GM10847 (cell line): ENCODE results near the gene PDE6G.

Experiments
- POLR2A ChIP-seq: IDR thresholded peaks from 2 replicates; pipeline ENCODE4 v1.6.1; 2011; ENCODE audit not compliant: insufficient read length; ENCODE audit errors: extremely low read depth

The PDE6G gene

GRCh38 chr17:81652906-81653771 lies 3.2 kb downstream of the PDE6G start:
- no peak for TF ChIP-seq POLR2A

- TF ChIP-seq POLR2A: no peak
These were observed 4.7 kb downstream of the PDE6G start for GRCh38 chr17:81651692-81652091.

GRCh38 chr17:81650951-81651350 lies 5.4 kb downstream of the PDE6G start:
- TF ChIP-seq POLR2A: no peak

DNA sequence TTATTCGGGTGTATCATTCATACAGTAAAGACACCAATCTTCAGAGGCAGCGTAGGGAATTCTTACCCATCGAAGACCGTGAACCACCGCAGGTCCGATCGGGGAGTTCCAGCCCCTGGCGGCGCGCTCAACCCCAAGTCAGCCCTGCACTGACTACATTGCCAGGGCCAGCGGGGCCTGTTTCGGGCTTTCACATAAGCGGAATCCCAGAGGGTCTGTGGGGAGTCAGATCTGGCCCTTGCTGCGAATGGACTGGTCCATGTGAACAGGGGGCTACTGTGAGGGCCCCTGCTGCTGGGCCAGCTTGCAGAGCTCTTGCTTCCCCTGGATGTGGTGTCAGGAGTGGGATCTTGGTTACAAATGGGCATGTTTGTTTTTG lies 7.6 kb downstream of the PDE6G start:
- no peak for TF ChIP-seq POLR2A

DNA sequence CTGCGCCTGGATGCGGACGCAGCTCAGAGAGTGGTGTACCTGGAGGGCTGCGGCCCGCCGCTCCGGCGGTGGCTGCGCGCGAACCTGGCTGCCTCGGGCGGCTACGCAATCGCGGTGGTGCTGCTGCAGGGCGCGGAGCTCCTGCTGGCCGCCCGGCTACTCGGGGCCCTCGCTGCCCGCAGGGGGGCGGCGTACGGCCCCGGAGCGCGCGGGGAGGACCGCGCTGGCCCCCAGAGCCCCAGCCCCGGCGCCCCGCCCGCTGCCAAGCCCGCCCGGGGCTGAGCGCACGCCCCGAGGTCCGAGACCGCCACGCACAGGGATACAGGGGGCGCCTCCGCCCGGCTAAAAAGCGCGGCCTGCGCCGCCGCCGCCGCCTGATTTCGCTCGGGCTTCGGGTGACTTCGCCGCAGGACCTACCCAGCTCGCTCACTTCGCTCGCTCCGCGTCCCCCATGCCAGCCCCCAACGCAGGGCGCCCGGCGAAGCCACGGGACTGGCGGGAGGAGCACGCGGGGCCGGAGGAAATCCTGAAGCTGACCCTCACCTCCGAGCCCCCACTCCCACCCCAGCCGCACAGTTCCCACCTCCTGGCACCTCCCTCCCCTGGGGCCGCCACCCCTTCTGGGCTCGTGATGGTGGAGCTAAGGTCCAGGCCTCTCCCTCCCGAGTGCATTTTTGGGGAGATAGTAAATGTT lies 8.2 kb downstream of the PDE6G start:
- TF ChIP-seq POLR2A: no peak

GRCh38 chr17:81647640-81648012 lies 8.7 kb downstream of the PDE6G start:
- no peak for TF ChIP-seq POLR2A

- no peak for TF ChIP-seq POLR2A
These were observed 9.3 kb downstream of the PDE6G start for GRCh38 chr17:81646869-81647600.

- no peak for TF ChIP-seq POLR2A
These were observed 11.1 kb downstream of the PDE6G start for GRCh38 chr17:81644976-81645952.

DNA sequence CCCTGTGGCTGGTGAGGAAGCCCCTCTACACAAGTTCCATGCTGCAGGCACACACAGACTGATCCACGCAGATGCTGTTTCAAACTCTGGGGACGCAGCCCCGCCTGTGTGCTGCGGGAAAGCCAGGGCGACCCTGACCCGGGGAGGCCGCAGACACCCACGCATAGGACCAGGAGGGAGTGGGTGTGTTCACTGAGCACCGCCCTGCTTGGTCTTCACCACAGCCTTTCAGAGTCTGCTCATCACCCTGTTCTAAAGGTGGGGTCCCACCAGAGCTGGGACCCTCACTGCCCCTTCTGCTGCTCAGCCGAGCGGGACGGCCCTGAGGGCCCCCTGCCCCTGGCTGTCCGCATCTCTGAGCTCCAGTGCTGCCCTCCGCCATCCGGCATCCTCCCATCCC lies 11.8 kb downstream of the PDE6G start:
- TF ChIP-seq POLR2A: no peak

GRCh38 chr17:81641825-81642489 lies 14.4 kb downstream of the PDE6G start:
- TF ChIP-seq POLR2A: no peak

DNA sequence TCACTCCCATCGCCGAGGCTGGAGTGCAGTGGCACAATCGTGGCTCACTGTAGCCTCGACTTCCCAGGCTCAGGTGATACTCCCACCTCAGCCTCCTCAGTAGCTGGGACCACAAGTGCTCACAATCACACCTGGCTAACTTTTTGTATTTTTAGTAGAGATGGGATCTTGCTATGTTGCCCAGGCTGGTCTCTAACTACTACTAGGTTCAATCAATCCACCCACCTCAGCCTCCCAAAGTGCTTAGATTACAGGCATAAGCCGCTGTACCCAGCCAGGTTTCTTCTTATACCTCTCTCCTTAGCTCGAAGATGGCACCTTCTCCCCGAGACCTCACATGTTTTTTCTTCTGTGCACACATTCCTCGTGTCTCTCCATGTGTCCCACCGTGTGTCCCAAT lies 16.3 kb downstream of the PDE6G start:
- no peak for TF ChIP-seq POLR2A

DNA sequence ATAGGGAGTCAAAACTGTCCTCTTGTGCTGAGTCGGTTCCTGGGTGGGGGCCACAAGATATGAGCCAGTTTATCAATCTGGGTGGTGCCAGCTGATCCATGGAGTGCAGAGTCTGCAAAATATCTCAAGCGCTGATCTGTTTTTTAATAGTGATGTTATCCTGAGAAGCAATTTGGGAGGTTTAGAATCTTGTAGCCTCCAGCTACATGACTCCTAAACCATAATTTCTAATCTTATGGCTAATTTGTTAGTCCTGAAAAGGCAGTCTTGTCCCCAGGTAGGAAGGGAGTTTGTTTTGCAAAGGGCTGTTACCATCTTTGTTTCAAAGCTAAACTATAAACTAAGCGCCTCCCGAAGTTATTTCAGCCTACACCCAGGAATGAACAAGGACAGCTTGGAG lies 17.7 kb downstream of the PDE6G start:
- TF ChIP-seq POLR2A: no peak

DNA sequence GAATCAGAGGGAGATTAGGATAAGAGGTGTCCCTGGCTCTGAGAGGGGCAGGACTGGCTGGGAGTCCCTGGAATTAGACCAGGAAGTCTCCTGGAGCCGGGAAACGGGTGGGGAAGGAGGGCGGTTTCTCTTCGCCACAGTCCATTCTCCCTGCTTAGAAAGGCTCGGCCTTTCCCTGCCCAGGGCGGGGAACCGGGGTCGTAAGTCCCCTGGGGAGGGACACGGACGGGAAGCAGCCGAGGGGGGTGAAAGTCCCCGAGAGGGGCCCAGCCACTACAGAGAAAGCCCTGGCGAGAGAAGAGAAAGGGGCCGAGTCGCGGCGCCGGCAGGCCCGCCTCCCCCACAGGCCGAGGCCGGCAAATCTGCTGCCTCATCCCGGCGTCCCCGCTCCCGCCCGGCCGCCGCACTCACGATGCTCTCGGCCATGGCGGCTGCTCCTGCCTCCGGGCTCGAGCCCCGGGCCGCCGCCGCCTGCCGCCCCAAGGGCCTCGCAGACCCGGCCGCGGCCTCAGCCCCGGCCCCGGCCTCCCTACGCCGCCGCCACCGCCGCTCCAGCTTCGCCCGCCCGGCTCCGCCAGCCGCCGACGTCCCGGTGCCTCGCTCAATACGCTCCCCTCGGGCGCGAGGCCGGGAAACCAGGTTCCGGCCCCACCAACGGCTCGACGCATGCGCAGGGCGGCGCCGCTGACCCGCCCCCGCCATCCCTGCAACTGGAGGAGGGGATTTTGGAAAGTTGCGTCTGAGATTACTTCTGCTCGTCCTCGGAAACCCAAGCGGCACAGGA lies 19.6 kb downstream of the PDE6G start, which contains the start of the genes NPLOC4 and TSPAN10:
Gene NPLOC4, minus strand, starts transcription at position 608 of the 784 bp plus-strand sequence. Its CDS starts 182 bp downstream, at position 426.
Gene TSPAN10, plus strand, starts transcription at position 692 of the 784 bp plus-strand sequence. CDS start 5,217 bp downstream, outside the sequence.
- peak; percentile 83 for TF ChIP-seq POLR2A
